ENCODE measurements around the gene CGN.

Gene CGN

DNA sequence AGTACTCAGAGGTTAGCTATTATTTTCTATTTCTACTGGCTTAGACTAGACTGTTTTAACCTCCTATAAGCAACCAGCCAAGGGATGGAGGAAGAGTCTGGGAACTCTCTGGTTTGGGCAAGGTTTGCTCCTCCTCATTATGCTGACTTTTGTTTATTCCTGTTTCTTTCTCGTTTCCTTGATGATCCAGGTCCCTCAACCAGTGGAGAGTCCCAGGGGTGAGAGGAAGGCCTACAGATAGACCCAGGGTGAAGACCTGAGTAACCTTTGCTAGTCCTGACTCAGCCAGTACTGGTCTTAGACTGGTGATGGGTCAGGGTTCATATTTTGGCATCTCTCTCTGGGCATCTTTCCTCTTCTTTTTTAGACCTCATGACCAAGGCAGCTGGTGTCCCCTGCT lies 34.4 kb downstream of the CGN start:
- TF ChIP-seq, protein P1, sequence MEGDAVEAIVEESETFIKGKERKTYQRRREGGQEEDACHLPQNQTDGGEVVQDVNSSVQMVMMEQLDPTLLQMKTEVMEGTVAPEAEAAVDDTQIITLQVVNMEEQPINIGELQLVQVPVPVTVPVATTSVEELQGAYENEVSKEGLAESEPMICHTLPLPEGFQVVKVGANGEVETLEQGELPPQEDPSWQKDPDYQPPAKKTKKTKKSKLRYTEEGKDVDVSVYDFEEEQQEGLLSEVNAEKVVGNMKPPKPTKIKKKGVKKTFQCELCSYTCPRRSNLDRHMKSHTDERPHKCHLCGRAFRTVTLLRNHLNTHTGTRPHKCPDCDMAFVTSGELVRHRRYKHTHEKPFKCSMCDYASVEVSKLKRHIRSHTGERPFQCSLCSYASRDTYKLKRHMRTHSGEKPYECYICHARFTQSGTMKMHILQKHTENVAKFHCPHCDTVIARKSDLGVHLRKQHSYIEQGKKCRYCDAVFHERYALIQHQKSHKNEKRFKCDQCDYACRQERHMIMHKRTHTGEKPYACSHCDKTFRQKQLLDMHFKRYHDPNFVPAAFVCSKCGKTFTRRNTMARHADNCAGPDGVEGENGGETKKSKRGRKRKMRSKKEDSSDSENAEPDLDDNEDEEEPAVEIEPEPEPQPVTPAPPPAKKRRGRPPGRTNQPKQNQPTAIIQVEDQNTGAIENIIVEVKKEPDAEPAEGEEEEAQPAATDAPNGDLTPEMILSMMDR (IDR thresholded peaks at IDR 0.05): no peak

DNA sequence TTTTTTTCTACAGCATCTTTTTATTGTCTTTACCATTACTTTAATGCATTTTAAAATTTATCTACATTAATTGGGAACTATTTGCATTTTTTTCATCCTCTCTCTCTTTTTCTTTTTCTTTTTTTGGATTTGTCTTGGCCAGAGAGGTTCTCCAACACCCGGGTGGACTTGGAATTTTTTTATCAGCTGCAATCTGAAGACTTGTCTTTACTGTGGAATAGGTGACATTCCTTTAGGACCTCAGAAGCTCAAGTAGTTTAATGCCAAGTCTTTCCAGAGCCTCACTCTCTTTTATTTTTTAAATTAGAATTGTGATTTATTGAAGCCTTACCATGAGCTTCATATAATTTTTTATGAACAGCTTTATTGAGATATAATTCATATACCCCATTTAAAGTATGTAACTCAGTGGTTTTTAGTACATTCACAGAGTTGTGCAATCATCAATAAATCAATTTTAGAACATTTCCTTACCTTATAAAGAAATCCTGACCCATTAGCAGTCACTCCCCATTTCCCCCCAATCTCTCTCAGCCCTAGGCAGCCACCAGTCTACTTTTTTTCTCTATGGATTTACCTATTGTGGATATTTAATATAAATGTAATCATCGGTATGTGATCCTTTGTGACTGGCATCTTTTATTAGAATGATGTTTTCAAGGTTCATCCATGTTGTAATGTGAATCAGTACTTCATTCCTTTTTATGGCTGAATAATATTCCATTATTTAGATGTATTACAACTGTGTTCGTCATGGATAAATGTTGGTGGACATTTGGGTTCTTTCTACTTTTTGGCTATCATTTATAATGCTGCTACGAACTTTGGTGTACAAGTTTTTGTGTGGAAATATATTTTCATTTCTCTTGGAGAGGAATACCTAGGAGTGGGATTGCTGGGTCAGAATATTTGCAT lies 35.1 kb downstream of the CGN start:
- TF ChIP-seq, protein P1 (IDR thresholded peaks at IDR 0.05): no peak

DNA sequence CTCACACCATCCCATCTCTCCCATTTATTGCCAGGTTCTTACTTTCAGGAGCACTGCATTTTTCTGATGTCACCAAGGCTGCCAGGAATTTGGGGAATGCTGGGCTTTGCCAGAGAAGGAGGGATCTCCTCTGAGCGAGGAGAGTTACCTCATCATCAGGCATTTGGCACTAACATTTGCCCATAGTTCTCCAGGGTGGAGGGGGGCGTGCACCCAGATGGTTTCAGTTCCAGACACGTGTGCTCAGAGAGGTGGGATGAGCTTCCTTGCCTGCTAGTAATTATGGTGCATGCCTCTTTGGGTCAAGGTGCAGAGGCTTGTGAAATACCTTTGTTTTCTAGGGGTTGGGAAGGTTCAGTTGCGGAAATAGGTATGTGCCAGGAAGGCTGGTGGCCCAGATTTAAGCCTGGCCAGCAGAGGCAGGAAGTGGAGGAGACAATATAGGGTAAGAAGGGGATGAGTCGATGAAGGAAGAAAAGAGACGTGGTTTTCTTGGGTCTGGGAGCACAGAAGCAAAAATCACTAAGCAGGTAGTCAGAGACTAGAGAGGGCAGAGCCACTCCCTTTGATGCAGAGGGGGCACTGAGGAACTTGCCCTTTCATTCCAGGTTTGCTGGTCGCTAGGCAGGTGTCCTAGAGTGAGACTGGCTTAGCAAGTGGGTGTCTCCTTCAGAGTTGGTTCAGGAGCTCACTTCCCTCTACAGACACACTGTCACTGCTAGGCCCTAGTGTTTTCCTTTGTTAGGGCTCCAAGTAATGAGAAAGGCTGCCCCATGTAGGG lies 36.1 kb downstream of the CGN start:
- TF ChIP-seq, protein P1 (IDR thresholded peaks at IDR 0.05): no peak

DNA sequence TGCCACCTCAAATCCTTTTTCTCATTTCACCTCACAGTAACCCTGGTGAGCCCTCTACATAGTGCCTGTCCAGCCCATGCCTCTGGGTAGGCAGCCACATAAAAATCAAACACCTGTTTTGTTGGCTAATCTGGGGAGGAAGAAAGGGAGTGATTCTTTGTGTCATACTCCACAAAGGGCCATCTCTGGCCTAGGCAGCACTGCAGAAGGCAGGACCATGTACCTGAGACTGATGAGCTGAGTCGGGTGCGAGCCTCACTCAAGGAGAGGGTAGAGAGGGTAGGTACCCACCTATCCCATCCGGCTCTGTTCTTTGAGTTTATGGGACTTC lies 36.7 kb downstream of the CGN start:
- TF ChIP-seq, protein P1 (IDR thresholded peaks at IDR 0.05): no peak

DNA sequence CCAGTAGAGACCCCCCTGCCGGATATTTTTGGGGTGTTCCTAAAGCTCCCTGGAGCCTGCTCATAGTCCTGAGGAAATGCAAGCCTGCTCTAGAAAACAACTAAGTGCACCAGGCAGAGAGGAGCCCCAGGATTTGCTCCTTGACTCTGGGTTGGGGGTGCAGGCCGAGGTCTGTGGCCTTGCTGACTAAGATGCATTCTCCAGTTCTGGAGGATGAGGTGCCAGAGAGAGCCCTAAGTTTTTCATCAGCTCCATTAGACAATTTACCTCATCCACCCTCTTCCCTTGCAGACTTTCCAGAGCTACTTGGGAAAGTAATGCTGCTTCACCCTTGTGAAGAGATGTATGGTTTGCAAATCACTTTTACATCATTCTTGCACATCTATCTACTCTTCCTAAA lies 38.0 kb downstream of the CGN start:
- TF ChIP-seq, protein P1 (IDR thresholded peaks at IDR 0.05): no peak

DNA sequence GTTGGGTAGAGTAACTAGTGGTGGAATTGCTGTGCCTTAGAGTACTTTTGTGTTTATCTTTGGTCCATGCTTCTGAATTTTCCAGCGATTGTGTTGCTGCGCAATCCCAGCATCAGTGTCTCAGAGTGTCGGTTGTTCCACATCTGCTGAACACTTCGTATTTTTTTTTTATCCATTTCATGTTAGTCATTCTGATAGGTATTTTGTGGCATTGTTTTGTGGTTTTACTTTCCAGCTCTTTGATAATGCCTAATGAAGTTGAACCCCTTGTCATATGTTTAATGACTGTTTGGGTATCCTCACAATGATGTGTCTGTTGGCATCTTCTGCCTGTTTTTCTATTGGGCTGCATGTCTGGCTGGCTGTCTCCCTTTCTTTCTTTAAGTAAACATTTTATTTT lies 42.5 kb downstream of the CGN start:
- TF ChIP-seq, protein P1 (IDR thresholded peaks at IDR 0.05): no peak

DNA sequence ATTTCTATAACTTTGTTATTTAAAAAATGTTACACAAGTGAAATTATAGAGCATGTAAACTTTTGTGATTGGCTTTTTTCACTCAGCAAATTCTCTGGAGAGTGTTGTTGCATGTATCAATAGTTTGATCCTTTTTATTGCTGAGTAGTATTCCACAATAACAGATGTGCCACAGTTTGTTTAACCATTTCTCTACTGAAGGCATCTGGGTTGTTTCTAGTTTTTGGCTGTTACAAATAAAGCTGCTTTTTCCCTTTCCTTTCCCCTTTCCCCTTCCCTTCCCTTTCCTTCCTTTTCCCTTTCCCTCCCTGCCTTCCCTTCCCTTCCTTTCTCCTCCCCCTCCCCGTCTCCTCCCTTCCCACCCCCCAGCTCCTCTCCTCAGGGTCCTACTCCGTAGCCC lies 44.9 kb downstream of the CGN start:
- TF ChIP-seq, protein P1 (IDR thresholded peaks at IDR 0.05): no peak

Data from LNCAP (cell line).